ENCODE results near the gene ZNF8. TPM values are rescaled to one million over a fixed set of nuclear protein-coding genes. Genes with fewer than 3 reads are reported as not detected.

ZNF8 gene
- total and polyA plus RNA-seq, 2 donors (not counting 1 experiment from before 2014, with no cell fraction given): 3.4 to 8.0 TPM

GRCh38 chr19:58237324-58237723, 41.4 kb upstream of the ZNF8 start:
- H4K20me1 ChIP-seq (ENCODE audit: control insufficient read depth, insufficient read depth, low read length, poor library complexity, severe bottlenecking): no peaks in the 10 kb centered on the region
- H3K36me3 ChIP-seq (replicated peaks in 1 of 2; ENCODE audit: control extremely low read depth in 1 of 2, control insufficient read depth in 1 of 2, extremely low read depth in 1 of 2, insufficient read depth in 2 of 2, low read length in 1 of 2): peaks cover 6 to 43% of the 10 kb centered on the region in 2 experiments
- H3K4me2 ChIP-seq (replicated peaks; ENCODE audit: low read depth, low read length, poor library complexity, severe bottlenecking): no peak overlapping the region
- H3K27ac ChIP-seq (ENCODE audit: low read length in 2 of 2): no peak overlapping the region
- peaks cover 1 to 69% (median 6%) of the 10 kb centered on the region in 3 donors for H3K9me3 ChIP-seq (ENCODE audit: control extremely low read depth in 1 of 3, control insufficient read depth in 2 of 3, insufficient read depth in 1 of 3, low read length in 2 of 3)
- WGBS (ENCODE audit: insufficient coverage): 98% methylated on average over 10 of the region's 10 CpGs
- H3K27me3 ChIP-seq (replicated peaks in 1 of 4; ENCODE audit: control extremely low read depth in 1 of 4, control insufficient read depth in 3 of 4, insufficient read depth in 4 of 4, low read length in 3 of 4): no peaks in the 10 kb centered on the region
- Mint-ChIP-seq H3K9me3 (ENCODE audit: insufficient read depth) (peaks cover 3% of the 10 kb centered on the region), H3K27ac (no peak overlapping the region), H3K4me3 (no peak overlapping the region), H3K4me1 (peaks cover 2% of the 10 kb centered on the region), H3K27me3 (no peaks in the 10 kb centered on the region)
- CTCF ChIA-PET: interaction anchor here (0.8 kb wide), 1 partner anchor 249 kb away, joined by 3 read pairs; no protein-coding TSS in a partner anchor
- no peak overlapping the region for H2AFZ ChIP-seq (ENCODE audit: insufficient read depth, low read depth, low read length, poor library complexity, severe bottlenecking)
- H3K4me3 ChIP-seq (ENCODE audit: control extremely low read depth in 1 of 5, extremely low read depth in 1 of 5, insufficient read depth in 1 of 5, low read depth in 2 of 5, low read length in 4 of 5): no peak overlapping the region
- no peak overlapping the region for H3K9ac ChIP-seq (ENCODE audit: low read length)
- POLR2A ChIA-PET: no interaction called here
- no peak for TF ChIP-seq CTCF (IDR thresholded peaks at IDR 0.05)
- no peak for TF ChIP-seq EZH2 (IDR thresholded peaks at IDR 0.05; ENCODE audit: borderline replicate concordance, insufficient read depth, low read depth, low read length, poor library complexity, severe bottlenecking)
- no peaks in the 10 kb centered on the region for H3K4me1 ChIP-seq (ENCODE audit: control insufficient read depth in 2 of 2, insufficient read depth in 2 of 2, low read length in 2 of 2)
- DNase-seq (no peak), ATAC-seq (ENCODE audit: low read depth) (no peak)
- H3K79me2 ChIP-seq (ENCODE audit: control insufficient read depth, insufficient read depth, low read length): peaks cover 19% of the 10 kb centered on the region
- intact Hi-C loops (cut with micrococcal nuclease): no loop called here

- H3K4me1 ChIP-seq (ENCODE audit: control insufficient read depth in 2 of 2, insufficient read depth in 2 of 2, low read length in 2 of 2): no peaks in the 10 kb centered on the region
- H3K36me3 ChIP-seq (replicated peaks in 1 of 2; ENCODE audit: control extremely low read depth in 1 of 2, control insufficient read depth in 1 of 2, extremely low read depth in 1 of 2, insufficient read depth in 2 of 2, low read length in 1 of 2): peaks cover 3 to 56% of the 10 kb centered on the region in 2 experiments
- WGBS (ENCODE audit: insufficient coverage): 97% methylated on average over 3 of the region's 6 CpGs
- no peak overlapping the region for H3K9ac ChIP-seq (ENCODE audit: low read length)
- H2AFZ ChIP-seq (ENCODE audit: insufficient read depth, low read depth, low read length, poor library complexity, severe bottlenecking): no peak overlapping the region
- ChIA-PET POLR2A (no interaction called here), CTCF (no interaction called here)
- no peak overlapping the region for H3K4me2 ChIP-seq (replicated peaks; ENCODE audit: low read depth, low read length, poor library complexity, severe bottlenecking)
- H3K27ac ChIP-seq (ENCODE audit: low read length in 2 of 2): no peak overlapping the region
- no peak for ATAC-seq (ENCODE audit: low read depth)
- Mint-ChIP-seq H3K27me3 (no peaks in the 10 kb centered on the region), H3K4me3 (no peak overlapping the region), H3K9me3 (ENCODE audit: insufficient read depth) (no peaks in the 10 kb centered on the region), H3K4me1 (no peaks in the 10 kb centered on the region), H3K27ac (no peak overlapping the region)
- H3K4me3 ChIP-seq (ENCODE audit: control extremely low read depth in 1 of 5, extremely low read depth in 1 of 5, insufficient read depth in 1 of 5, low read depth in 2 of 5, low read length in 4 of 5): no peak overlapping the region
- no peak for TF ChIP-seq EZH2 (IDR thresholded peaks at IDR 0.05; ENCODE audit: borderline replicate concordance, insufficient read depth, low read depth, low read length, poor library complexity, severe bottlenecking)
- no peak for TF ChIP-seq CTCF (IDR thresholded peaks at IDR 0.05)
- H3K27me3 ChIP-seq (replicated peaks in 1 of 4; ENCODE audit: control extremely low read depth in 1 of 4, control insufficient read depth in 3 of 4, insufficient read depth in 4 of 4, low read length in 3 of 4): no peaks in the 10 kb centered on the region
- H4K20me1 ChIP-seq (ENCODE audit: control insufficient read depth, insufficient read depth, low read length, poor library complexity, severe bottlenecking): no peaks in the 10 kb centered on the region
- intact Hi-C loops (cut with micrococcal nuclease): no loop called here
- peaks cover 0 to 98% (median 35%) of the 10 kb centered on the region in 3 donors for H3K9me3 ChIP-seq (ENCODE audit: control extremely low read depth in 1 of 3, control insufficient read depth in 2 of 3, insufficient read depth in 1 of 3, low read length in 2 of 3)
- no peak for DNase-seq
- H3K79me2 ChIP-seq (ENCODE audit: control insufficient read depth, insufficient read depth, low read length): peaks cover 16% of the 10 kb centered on the region
These were observed 35.4 kb upstream of the ZNF8 start for GRCh38 chr19:58243351-58243750.
